H1 (cell line): ENCODE results near the gene ELFN1. TPM values are rescaled to one million over a fixed set of nuclear protein-coding genes. Genes with fewer than 3 reads are reported as not detected.

Experiments used
- CREB1 ChIP-seq: IDR thresholded peaks from 2 replicates; pipeline ENCODE4 v1.6.1; 2012; ENCODE audit warnings: inconsistent platforms
- GABPA ChIP-seq: IDR thresholded peaks from 2 replicates; pipeline ENCODE4 v1.6.1; 2011; ENCODE audit warnings: mild to moderate bottlenecking, low read length, moderate library complexity, borderline replicate concordance; ENCODE audit not compliant: insufficient read depth
- NANOG ChIP-seq: IDR thresholded peaks from 2 replicates; pipeline ENCODE4 v1.6.1; 2011; ENCODE audit warnings: low read length, low read depth, mild to moderate bottlenecking, inconsistent platforms; ENCODE audit not compliant: insufficient read depth, poor library complexity, severe bottlenecking
- POLR2A ChIP-seq, 2 experiments: IDR thresholded peaks; 1 replicate in 1 of 2; 2 replicates in 1 of 2; pipeline ENCODE4 v1.6.1; 2011; ENCODE audit warnings: low read depth in 2 of 2, low read length in 2 of 2, mild to moderate bottlenecking in 2 of 2; ENCODE audit errors: control extremely low read depth in 1 of 2
- polyA plus RNA-seq, 7 experiments: library from polyadenylated mRNA; depleted of rRNA in 3 of 7; stranded (reverse) in 5 of 7; unstranded in 2 of 7; fragments of >200 nt in 5 of 7; fragments of 200-250 nt in 2 of 7; gene quantifications; 1 replicate in 5 of 7; 2 replicates in 1 of 7; 4 replicates in 1 of 7; pipeline versions ENCODE4 v1.2.1 to v1.2.3, GENCODE V29; 2011 to 2013; ENCODE audit warnings: missing spikeins in 2 of 7, mixed read lengths in 2 of 7
- total RNA-seq: library from RNA; stranded (reverse); fragmentation: NEBNext Ultra II Directional; extraction: Animal tissue kit (Norgen Biotek cat#: 25700); gene quantifications from 2 replicates; pipeline ENCODE4 v1.2.1, GENCODE V29; 2021
- TF ChIP-seq, protein P1 (sequence below): fragments of 300-600 bp; sonication (generic); IDR thresholded peaks from 2 replicates; pipeline ENCODE4 v1.7.1; 2012; ENCODE audit warnings: low read length, moderate library complexity, mild to moderate bottlenecking, inconsistent platforms; ENCODE audit not compliant: insufficient replicate concordance
- TF ChIP-seq, protein P2 (sequence below): IDR thresholded peaks from 2 replicates; pipeline ENCODE4 v1.6.1; 2012; ENCODE audit warnings: inconsistent platforms

Gene ELFN1
- total and polyA plus RNA-seq, 2 of the 8 experiments (the other 6 are each of a cell fraction or from before 2014, with no cell fraction given): 2.0 to 4.5 TPM

DNA sequence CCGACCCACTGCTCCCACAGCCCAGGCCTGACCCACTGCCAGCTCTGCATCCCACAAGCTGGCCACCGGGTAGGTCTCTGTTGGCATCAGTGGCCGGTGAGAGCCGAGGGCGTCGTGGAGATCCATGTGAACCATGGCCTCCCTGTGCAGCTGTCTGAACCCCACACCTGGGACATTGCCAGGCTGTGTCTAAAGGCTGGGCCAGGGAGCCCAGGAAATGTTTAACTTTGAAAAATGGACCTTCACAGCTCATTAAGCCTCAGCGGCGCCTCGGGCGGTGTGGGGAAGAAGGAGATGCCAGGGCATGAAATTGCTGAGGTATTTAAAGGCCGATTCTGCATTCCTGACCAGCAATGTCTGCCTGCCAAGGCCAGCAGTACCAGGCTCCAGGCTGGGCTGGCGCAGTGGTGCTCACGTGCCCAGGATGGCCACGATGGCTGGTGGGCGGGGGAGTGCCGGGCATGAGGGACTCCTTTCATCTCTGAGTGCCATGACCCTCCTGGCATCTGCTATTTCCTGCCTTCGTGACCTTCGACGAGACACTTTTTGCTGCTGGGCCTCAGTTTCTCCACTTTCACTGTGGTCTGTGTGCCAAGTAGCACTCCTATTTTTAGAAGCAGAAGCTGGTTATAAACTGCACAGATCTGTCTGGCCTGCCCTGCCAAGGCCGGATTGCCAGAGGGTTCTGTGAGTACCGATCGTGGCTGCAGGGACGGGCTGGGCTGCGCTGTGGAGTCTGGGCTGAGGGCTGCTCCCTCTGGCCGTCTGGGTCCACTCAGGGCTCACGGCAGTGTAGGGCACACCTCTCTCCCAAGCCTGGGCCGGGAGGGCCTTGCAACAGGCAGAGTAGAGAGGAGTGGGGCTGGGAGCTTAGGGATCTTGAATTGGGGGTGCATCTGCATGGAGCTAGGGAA lies 21.8 kb downstream of the ELFN1 start (continued):
- TF ChIP-seq, protein P1, sequence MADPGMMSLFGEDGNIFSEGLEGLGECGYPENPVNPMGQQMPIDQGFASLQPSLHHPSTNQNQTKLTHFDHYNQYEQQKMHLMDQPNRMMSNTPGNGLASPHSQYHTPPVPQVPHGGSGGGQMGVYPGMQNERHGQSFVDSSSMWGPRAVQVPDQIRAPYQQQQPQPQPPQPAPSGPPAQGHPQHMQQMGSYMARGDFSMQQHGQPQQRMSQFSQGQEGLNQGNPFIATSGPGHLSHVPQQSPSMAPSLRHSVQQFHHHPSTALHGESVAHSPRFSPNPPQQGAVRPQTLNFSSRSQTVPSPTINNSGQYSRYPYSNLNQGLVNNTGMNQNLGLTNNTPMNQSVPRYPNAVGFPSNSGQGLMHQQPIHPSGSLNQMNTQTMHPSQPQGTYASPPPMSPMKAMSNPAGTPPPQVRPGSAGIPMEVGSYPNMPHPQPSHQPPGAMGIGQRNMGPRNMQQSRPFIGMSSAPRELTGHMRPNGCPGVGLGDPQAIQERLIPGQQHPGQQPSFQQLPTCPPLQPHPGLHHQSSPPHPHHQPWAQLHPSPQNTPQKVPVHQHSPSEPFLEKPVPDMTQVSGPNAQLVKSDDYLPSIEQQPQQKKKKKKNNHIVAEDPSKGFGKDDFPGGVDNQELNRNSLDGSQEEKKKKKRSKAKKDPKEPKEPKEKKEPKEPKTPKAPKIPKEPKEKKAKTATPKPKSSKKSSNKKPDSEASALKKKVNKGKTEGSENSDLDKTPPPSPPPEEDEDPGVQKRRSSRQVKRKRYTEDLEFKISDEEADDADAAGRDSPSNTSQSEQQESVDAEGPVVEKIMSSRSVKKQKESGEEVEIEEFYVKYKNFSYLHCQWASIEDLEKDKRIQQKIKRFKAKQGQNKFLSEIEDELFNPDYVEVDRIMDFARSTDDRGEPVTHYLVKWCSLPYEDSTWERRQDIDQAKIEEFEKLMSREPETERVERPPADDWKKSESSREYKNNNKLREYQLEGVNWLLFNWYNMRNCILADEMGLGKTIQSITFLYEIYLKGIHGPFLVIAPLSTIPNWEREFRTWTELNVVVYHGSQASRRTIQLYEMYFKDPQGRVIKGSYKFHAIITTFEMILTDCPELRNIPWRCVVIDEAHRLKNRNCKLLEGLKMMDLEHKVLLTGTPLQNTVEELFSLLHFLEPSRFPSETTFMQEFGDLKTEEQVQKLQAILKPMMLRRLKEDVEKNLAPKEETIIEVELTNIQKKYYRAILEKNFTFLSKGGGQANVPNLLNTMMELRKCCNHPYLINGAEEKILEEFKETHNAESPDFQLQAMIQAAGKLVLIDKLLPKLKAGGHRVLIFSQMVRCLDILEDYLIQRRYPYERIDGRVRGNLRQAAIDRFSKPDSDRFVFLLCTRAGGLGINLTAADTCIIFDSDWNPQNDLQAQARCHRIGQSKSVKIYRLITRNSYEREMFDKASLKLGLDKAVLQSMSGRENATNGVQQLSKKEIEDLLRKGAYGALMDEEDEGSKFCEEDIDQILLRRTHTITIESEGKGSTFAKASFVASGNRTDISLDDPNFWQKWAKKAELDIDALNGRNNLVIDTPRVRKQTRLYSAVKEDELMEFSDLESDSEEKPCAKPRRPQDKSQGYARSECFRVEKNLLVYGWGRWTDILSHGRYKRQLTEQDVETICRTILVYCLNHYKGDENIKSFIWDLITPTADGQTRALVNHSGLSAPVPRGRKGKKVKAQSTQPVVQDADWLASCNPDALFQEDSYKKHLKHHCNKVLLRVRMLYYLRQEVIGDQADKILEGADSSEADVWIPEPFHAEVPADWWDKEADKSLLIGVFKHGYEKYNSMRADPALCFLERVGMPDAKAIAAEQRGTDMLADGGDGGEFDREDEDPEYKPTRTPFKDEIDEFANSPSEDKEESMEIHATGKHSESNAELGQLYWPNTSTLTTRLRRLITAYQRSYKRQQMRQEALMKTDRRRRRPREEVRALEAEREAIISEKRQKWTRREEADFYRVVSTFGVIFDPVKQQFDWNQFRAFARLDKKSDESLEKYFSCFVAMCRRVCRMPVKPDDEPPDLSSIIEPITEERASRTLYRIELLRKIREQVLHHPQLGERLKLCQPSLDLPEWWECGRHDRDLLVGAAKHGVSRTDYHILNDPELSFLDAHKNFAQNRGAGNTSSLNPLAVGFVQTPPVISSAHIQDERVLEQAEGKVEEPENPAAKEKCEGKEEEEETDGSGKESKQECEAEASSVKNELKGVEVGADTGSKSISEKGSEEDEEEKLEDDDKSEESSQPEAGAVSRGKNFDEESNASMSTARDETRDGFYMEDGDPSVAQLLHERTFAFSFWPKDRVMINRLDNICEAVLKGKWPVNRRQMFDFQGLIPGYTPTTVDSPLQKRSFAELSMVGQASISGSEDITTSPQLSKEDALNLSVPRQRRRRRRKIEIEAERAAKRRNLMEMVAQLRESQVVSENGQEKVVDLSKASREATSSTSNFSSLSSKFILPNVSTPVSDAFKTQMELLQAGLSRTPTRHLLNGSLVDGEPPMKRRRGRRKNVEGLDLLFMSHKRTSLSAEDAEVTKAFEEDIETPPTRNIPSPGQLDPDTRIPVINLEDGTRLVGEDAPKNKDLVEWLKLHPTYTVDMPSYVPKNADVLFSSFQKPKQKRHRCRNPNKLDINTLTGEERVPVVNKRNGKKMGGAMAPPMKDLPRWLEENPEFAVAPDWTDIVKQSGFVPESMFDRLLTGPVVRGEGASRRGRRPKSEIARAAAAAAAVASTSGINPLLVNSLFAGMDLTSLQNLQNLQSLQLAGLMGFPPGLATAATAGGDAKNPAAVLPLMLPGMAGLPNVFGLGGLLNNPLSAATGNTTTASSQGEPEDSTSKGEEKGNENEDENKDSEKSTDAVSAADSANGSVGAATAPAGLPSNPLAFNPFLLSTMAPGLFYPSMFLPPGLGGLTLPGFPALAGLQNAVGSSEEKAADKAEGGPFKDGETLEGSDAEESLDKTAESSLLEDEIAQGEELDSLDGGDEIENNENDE: no peak
- TF ChIP-seq NANOG: no peak
- no peak for TF ChIP-seq GABPA
- TF ChIP-seq CREB1: no peak
- TF ChIP-seq POLR2A (IDR thresholded peaks at IDR 0.05; ENCODE audit: control extremely low read depth in 1 of 2, low read depth in 2 of 2, low read length in 2 of 2): no peak
- TF ChIP-seq, protein P2, sequence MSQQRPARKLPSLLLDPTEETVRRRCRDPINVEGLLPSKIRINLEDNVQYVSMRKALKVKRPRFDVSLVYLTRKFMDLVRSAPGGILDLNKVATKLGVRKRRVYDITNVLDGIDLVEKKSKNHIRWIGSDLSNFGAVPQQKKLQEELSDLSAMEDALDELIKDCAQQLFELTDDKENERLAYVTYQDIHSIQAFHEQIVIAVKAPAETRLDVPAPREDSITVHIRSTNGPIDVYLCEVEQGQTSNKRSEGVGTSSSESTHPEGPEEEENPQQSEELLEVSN: no peak
